WTC11 (cell line): Measurements from ENCODE around the gene ERC2.

Experiments
- ATF2 ChIP-seq: sonication (generic); formaldehyde crosslinking; IDR thresholded peaks from 2 replicates; pipeline ENCODE4 v1.8.1; 2022; ENCODE audit warnings: low read depth, missing genetic modification reagents, borderline replicate concordance
- CTCF ChIP-seq: fragments of 200-600 bp; IDR thresholded peaks from 2 replicates; pipeline ENCODE4 v1.8.0; 2022; ENCODE audit warnings: antibody characterized with exemption
- NFE2L1 ChIP-seq: sonication (generic); formaldehyde crosslinking; IDR thresholded peaks from 2 replicates; pipeline ENCODE4 v1.8.1; 2023; ENCODE audit warnings: missing genetic modification reagents
- SP1 ChIP-seq: sonication (generic); formaldehyde crosslinking; conservative IDR thresholded peaks from 2 replicates; pipeline ENCODE4 v1.8.1; 2022; ENCODE audit warnings: missing genetic modification reagents
- TEAD4 ChIP-seq: sonication (generic); formaldehyde crosslinking; IDR thresholded peaks from 2 replicates; pipeline ENCODE4 v1.8.0; 2022; ENCODE audit warnings: mild to moderate bottlenecking, missing genetic modification reagents
- TP53 ChIP-seq: sonication (generic); formaldehyde crosslinking; IDR thresholded peaks from 2 replicates; pipeline ENCODE4 v1.8.1; 2023; ENCODE audit warnings: mild to moderate bottlenecking, missing genetic modification reagents
- USF1 ChIP-seq: sonication (generic); formaldehyde crosslinking; IDR thresholded peaks from 2 replicates; pipeline ENCODE4 v1.8.0; 2022; ENCODE audit warnings: mild to moderate bottlenecking, missing genetic modification reagents
- ZNF671 ChIP-seq: fragments of 250-450 bp; sonication (Bioruptor Pico); IDR thresholded peaks from 2 replicates; pipeline ENCODE4 v1.8.0; 2021; ENCODE audit warnings: mild to moderate bottlenecking

DNA sequence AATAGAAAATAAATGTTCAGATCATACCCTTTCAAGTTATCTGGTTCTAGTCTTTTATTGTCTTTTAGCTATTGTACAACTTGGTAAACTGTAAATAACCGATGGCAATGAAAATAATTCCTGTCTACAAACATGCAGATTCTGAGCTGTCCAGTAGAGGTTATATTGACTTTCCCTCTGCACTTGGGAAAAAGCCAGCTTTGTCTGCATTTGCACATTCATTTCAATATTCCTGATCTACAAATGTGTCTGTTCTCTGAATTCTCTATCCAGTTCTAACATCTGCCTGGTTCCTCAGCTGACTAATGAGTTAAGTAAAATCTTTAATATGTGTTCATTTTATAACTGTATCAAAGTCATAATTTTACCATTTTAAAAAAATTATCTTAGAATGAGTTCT, 408.5 kb downstream of the ERC2 start:
- TF ChIP-seq SP1 (CRISPR knock-in tag): no peak
- TF ChIP-seq CTCF: no peak
- TF ChIP-seq TP53 (CRISPR knock-in tag): no peak
- TF ChIP-seq NFE2L1 (CRISPR knock-in tag): no peak
- TF ChIP-seq USF1: no peak
- TF ChIP-seq ZNF671 (CRISPR knock-in tag): no peak
- no peak for TF ChIP-seq TEAD4 (CRISPR knock-in tag)
- no peak for TF ChIP-seq ATF2
